HT1080 (cell line): ENCODE data around the gene EPHB6. TPM values are rescaled to one million over a fixed set of nuclear protein-coding genes. Genes with fewer than 3 reads are reported as not detected.

Source experiments
- DNase-seq: peaks from one replicate; pipeline ENCODE4 v3.0.0-alpha.2; 2015; ENCODE audit warnings: low read depth
- total RNA-seq: library from RNA; depleted of rRNA; stranded (reverse); fragments of >200 nt; shearing (Covaris generic); gene quantifications from 2 replicates; pipeline ENCODE4 v1.2.3, GENCODE V29; 2014

EPHB6 gene
- total RNA-seq, 1 experiment from 2014 or later, result 4.0 TPM

- DNase-seq, result no peak
These were observed 9.2 kb downstream of the EPHB6 start for GRCh38 chr7:142863891-142864685.

- DNase-seq, result no peak
These were observed 10.3 kb downstream of the EPHB6 start for GRCh38 chr7:142864980-142865747.

GRCh38 chr7:142865766-142866165 is 10.9 kb downstream of the EPHB6 start:
- no peak for DNase-seq

- peak; percentile 46 for DNase-seq
These were observed 11.7 kb downstream of the EPHB6 start for GRCh38 chr7:142866361-142867096.

- no peak for DNase-seq
These were observed 12.2 kb downstream of the EPHB6 start for GRCh38 chr7:142867097-142867378.

- DNase-seq, result no peak
These were observed 12.7 kb downstream of the EPHB6 start for GRCh38 chr7:142867398-142868187.

GRCh38 chr7:142868188-142868985 is 13.5 kb downstream of the EPHB6 start:
- DNase-seq, result no peak

- DNase-seq, result no peak
These were observed 14.1 kb downstream of the EPHB6 start for GRCh38 chr7:142868986-142869415.

- no peak for DNase-seq
These were observed 14.6 kb downstream of the EPHB6 start for GRCh38 chr7:142869434-142869833.

- no peak for DNase-seq
These were observed 15.3 kb downstream of the EPHB6 start for GRCh38 chr7:142870147-142870559.

GRCh38 chr7:142870566-142871259 is 15.8 kb downstream of the EPHB6 start:
- no peak for DNase-seq

GRCh38 chr7:142871260-142872105 is 16.6 kb downstream of the EPHB6 start:
- DNase-seq, result no peak

GRCh38 chr7:142872106-142872675 is 17.3 kb downstream of the EPHB6 start:
- DNase-seq, result no peak

- peak; percentile 47 for DNase-seq
These were observed 18.5 kb downstream of the EPHB6 start for GRCh38 chr7:142873281-142873784.

GRCh38 chr7:142873871-142874270 is 19.0 kb downstream of the EPHB6 start:
- DNase-seq, result no peak

GRCh38 chr7:142874409-142874808 is 19.5 kb downstream of the EPHB6 start:
- DNase-seq, result no peak

- no peak for DNase-seq
These were observed 20.0 kb downstream of the EPHB6 start for GRCh38 chr7:142874837-142875236.

GRCh38 chr7:142875456-142875855 is 20.6 kb downstream of the EPHB6 start:
- DNase-seq, result no peak
